Neural progenitor cell (in vitro differentiated cells): ENCODE measurements around the gene CSK. TPM values are rescaled to one million over a fixed set of nuclear protein-coding genes. Genes with fewer than 3 reads are reported as not detected.

Source experiments
- DNase-seq: peaks from one replicate; pipeline ENCODE4 v3.0.0-alpha.2; 2016; ENCODE audit warnings: low spot score
- H2AFZ ChIP-seq: fragments of 200-600 bp; sonication (generic); replicated peaks from 2 replicates; pipeline ENCODE4 v1.6.1; 2016; ENCODE audit warnings: antibody characterized with exemption
- H3F3A ChIP-seq: fragments of 200-600 bp; sonication (generic); 2 replicates; pipeline ENCODE4 v1.6.1; 2016; ENCODE audit warnings: antibody characterized with exemption, low read depth
- H3K27ac ChIP-seq: fragments of 200-600 bp; sonication (generic); 2 replicates; pipeline ENCODE4 v1.5.1; 2016; ENCODE audit warnings: mild to moderate bottlenecking
- H3K27me3 ChIP-seq: fragments of 200-600 bp; sonication (generic); 2 replicates; pipeline ENCODE4 v1.6.1; 2016; ENCODE audit warnings: mild to moderate bottlenecking, moderate library complexity
- H3K36me3 ChIP-seq: fragments of 200-600 bp; sonication (generic); 2 replicates; pipeline ENCODE4 v1.5.1; 2016
- H3K4me1 ChIP-seq: fragments of 200-600 bp; sonication (generic); 2 replicates; pipeline ENCODE4 v1.6.1; 2016; ENCODE audit warnings: mixed run types
- H3K4me2 ChIP-seq: fragments of 200-600 bp; sonication (generic); 2 replicates; pipeline ENCODE4 v1.6.1; 2016
- H3K4me3 ChIP-seq: fragments of 200-600 bp; sonication (generic); 2 replicates; pipeline ENCODE4 v1.5.1; 2016
- H3K79me2 ChIP-seq: fragments of 200-600 bp; sonication (generic); 2 replicates; pipeline ENCODE4 v1.6.1; 2016; ENCODE audit warnings: low read depth
- H3K9ac ChIP-seq: fragments of 200-600 bp; sonication (generic); 2 replicates; pipeline ENCODE4 v1.6.1; 2016
- H3K9me3 ChIP-seq: fragments of 200-600 bp; sonication (generic); 2 replicates; pipeline ENCODE4 v1.5.1; 2016; ENCODE audit warnings: low read depth
- H4K20me1 ChIP-seq: fragments of 200-600 bp; sonication (generic); 2 replicates; pipeline ENCODE4 v1.6.1; 2016; ENCODE audit warnings: low read depth
- H3K27ac Mint-ChIP-seq: 3 replicates; pipeline ENCODE4 v1.8.0; 2021; ENCODE audit warnings: mixed read lengths
- H3K27me3 Mint-ChIP-seq: 2 replicates; pipeline ENCODE4 v1.8.0; 2022; ENCODE audit warnings: low read depth, mild to moderate bottlenecking, inconsistent platforms, moderate library complexity, mixed read lengths; ENCODE audit not compliant: insufficient read depth
- H3K36me3 Mint-ChIP-seq: 3 replicates; pipeline ENCODE4 v1.8.0; 2021; ENCODE audit warnings: mixed read lengths
- H3K4me1 Mint-ChIP-seq: 3 replicates; pipeline ENCODE4 v1.8.0; 2021; ENCODE audit warnings: mixed read lengths
- H3K4me3 Mint-ChIP-seq: 3 replicates; pipeline ENCODE4 v1.8.0; 2021; ENCODE audit warnings: mild to moderate bottlenecking, moderate library complexity, mixed read lengths
- H3K9me3 Mint-ChIP-seq: 3 replicates; pipeline ENCODE4 v1.8.0; 2020; ENCODE audit warnings: mixed read lengths
- CTCF ChIP-seq: fragments of 200-600 bp; sonication (generic); IDR thresholded peaks from 2 replicates; pipeline ENCODE4 v1.5.1; 2017; ENCODE audit warnings: antibody characterized with exemption, mild to moderate bottlenecking
- EZH2 ChIP-seq: fragments of 200-600 bp; sonication (generic); IDR thresholded peaks from 2 replicates; pipeline ENCODE4 v1.6.1; 2017; ENCODE audit warnings: antibody characterized with exemption, mild to moderate bottlenecking, moderate library complexity
- EZH2phosphoT487 ChIP-seq: fragments of 200-600 bp; sonication (generic); IDR thresholded peaks from 2 replicates; pipeline ENCODE4 v1.6.1; 2017; ENCODE audit warnings: antibody characterized with exemption
- total RNA-seq: library from RNA; depleted of rRNA; stranded (reverse); fragments of >200 nt; gene quantifications from 2 replicates; pipeline ENCODE4 v1.2.3, GENCODE V29; 2015; ENCODE audit warnings: low replicate concordance

CSK gene
- total RNA-seq, 1 donor from 2014 or later, result 18.3 TPM

GRCh38 chr15:74809242-74809641 lies 27.4 kb downstream of the CSK start:
- no peak for DNase-seq
- peaks cover 6% of the 10 kb centered on the region for H3K27me3 Mint-ChIP-seq
- H3K36me3 Mint-ChIP-seq, result peaks cover 3% of the 10 kb centered on the region
- H2AFZ ChIP-seq, result no peak overlapping the region
- no peaks in the 10 kb centered on the region for H3K9me3 Mint-ChIP-seq
- H3K4me3 ChIP-seq, result no peak overlapping the region
- H3K9ac ChIP-seq, result no peak overlapping the region
- H3K9me3 ChIP-seq, result no peaks in the 10 kb centered on the region
- H3K4me3 Mint-ChIP-seq, result no peak overlapping the region
- H3K27me3 ChIP-seq, result no peaks in the 10 kb centered on the region
- no peak overlapping the region for H3K4me2 ChIP-seq
- no peak overlapping the region for H3K27ac Mint-ChIP-seq
- peaks cover 8% of the 10 kb centered on the region for H3K4me1 Mint-ChIP-seq
- no peak overlapping the region for H3K27ac ChIP-seq
- no peak for TF ChIP-seq CTCF
- H3F3A ChIP-seq, result no peaks in the 10 kb centered on the region
- no peaks in the 10 kb centered on the region for H3K36me3 ChIP-seq
- no peaks in the 10 kb centered on the region for H4K20me1 ChIP-seq
- no peaks in the 10 kb centered on the region for H3K79me2 ChIP-seq
- peaks cover 4% of the 10 kb centered on the region for H3K4me1 ChIP-seq

- Mint-ChIP-seq H3K4me1 (peaks cover 8% of the 10 kb centered on the region), H3K4me3 (no peak overlapping the region), H3K27ac (no peak overlapping the region), H3K9me3 (no peaks in the 10 kb centered on the region), H3K27me3 (peaks cover 8% of the 10 kb centered on the region), H3K36me3 (peaks cover under 1% of the 10 kb centered on the region)
- Histone ChIP-seq H3K4me1 (peaks cover 4% of the 10 kb centered on the region), H3K27me3 (no peaks in the 10 kb centered on the region), H3K79me2 (no peaks in the 10 kb centered on the region), H3K27ac (no peak overlapping the region), H3K9me3 (no peaks in the 10 kb centered on the region), H3K9ac (no peak overlapping the region), H4K20me1 (no peaks in the 10 kb centered on the region), H3K4me2 (no peak overlapping the region), H3K4me3 (no peak overlapping the region), H2AFZ (no peak overlapping the region), H3K36me3 (no peaks in the 10 kb centered on the region), H3F3A (no peaks in the 10 kb centered on the region)
- no peak for DNase-seq
- no peak for TF ChIP-seq EZH2
- no peak for TF ChIP-seq CTCF
Measured at GRCh38 chr15:74809956-74810355, 28.1 kb downstream of the CSK start.

GRCh38 chr15:74812533-74812932 lies 30.7 kb downstream of the CSK start, which contains the start of gene LMAN1L:
TSS of gene LMAN1L (plus strand) at chr15:74812835. CDS start at chr15:74812855, 20 bp downstream.
- Histone ChIP-seq H3K79me2 (no peaks in the 10 kb centered on the region), H3K4me3 (no peak within 1 kb of the TSS), H3K9me3 (no peaks in the 10 kb centered on the region), H3K36me3 (no peaks in the 10 kb centered on the region), H3K27ac (no peak within 1 kb of the TSS), H3K27me3 (no peaks in the 10 kb centered on the region), H3K9ac (no peak within 1 kb of the TSS), H2AFZ (no peak within 1 kb of the TSS), H3K4me1 (peaks cover 4% of the 10 kb centered on the region), H4K20me1 (no peaks in the 10 kb centered on the region), H3F3A (no peaks in the 10 kb centered on the region), H3K4me2 (no peak within 1 kb of the TSS)
- H3K27ac Mint-ChIP-seq, result no peak within 1 kb of the TSS
- TF ChIP-seq EZH2, result no peak
- no peak for TF ChIP-seq CTCF
- TF ChIP-seq EZH2phosphoT487, result no peak
- H3K4me1 Mint-ChIP-seq, result peaks cover 15% of the 10 kb centered on the region
- peaks cover 14% of the 10 kb centered on the region for H3K27me3 Mint-ChIP-seq
- no peak within 1 kb of the TSS for H3K4me3 Mint-ChIP-seq
- H3K9me3 Mint-ChIP-seq, result peaks cover 2% of the 10 kb centered on the region
- no peak for DNase-seq
- no peaks in the 10 kb centered on the region for H3K36me3 Mint-ChIP-seq
